GM19043 (cell line): ENCODE results near the gene NTRK1.

ENCODE experiments used
- ATAC-seq: cut with Tn5 transposase; IDR thresholded peaks from one replicate; pipeline ENCODE4 v1.9.1; 2021; ENCODE audit warnings: low read depth; ENCODE audit not compliant: unreplicated experiment

Gene NTRK1

GRCh38 chr1:156836892-156837291 lies 23.8 kb upstream of the NTRK1 start:
- no peak for ATAC-seq

DNA sequence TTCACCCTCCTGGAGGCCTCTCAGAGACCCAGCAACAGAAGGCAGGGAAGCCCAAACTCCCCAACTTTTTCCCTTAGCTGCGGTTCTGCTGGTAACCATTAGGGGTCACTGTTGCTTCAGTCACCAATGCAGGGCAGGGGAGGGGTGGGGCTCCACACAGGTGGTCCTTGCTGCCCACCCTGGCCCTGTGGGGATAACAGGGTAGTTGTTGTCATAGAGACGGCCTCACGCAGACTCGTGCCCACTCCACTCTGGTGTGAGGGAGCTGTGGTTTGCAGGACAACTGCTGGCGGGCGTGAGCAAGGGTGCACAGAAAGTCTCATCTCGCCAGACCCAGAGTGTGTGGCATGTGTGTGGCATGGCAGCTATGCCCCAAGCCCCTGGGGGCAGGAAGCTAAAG lies 21.7 kb upstream of the NTRK1 start:
- no peak for ATAC-seq

GRCh38 chr1:156839426-156840109 lies 21.1 kb upstream of the NTRK1 start:
- no peak for ATAC-seq

- no peak for ATAC-seq
These were observed 20.3 kb upstream of the NTRK1 start for GRCh38 chr1:156840186-156840897.

- no peak for ATAC-seq
These were observed 19.8 kb upstream of the NTRK1 start for GRCh38 chr1:156840898-156841279.

- ATAC-seq: no peak
These were observed 19.3 kb upstream of the NTRK1 start for GRCh38 chr1:156841295-156841855.

DNA sequence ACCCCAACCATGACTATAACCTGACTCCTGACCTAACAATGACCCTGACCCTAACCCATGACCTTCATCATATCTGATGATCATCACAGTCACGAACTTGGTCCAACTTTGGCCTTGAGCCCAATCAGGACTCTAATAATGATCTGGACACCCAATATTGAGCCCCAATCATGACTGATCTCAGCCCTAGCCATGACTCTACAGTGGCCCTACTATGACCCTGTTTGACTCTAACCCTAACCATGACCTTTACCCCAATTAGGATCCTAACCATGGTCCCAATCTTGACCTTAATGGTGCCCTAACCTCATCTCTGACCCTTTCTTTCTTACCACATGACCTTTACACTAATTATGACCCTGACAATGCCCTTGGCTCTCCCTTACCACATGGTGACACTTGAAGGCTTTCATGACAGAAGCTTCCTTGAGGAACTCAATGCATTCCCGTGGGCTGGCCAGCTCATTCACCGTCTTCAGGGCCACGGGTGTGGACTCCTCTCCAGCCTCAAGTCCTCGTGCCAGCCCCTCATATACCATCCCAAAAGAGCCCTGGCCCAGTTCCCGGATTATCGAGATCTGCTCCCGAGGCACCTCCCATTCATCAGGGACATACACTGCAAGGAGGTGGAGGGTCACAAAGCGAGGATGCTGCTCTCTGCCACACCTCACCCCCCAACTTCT lies 17.9 kb upstream of the NTRK1 start:
- no peak for ATAC-seq

DNA sequence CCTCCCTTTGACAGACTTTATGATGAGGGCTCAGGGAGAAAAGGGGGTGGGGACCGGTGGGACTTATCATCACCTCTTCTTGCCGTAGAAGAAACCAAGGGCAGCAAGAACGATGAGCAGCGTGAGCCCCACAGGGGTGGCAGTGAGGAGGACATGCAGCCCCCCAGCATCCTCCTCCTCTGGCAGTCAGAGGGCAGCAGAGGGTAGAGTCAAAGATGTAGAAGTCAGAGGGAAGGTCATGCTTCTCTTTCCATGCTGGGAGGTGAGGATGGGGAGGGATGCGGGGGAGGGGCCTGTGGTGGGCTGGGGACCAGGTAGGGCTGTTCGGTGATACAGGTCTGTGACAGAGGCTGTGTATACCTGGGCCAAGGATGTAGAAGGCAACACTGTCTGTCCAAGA lies 16.6 kb upstream of the NTRK1 start:
- no peak for ATAC-seq

- ATAC-seq: no peak
These were observed 16.0 kb upstream of the NTRK1 start for GRCh38 chr1:156844638-156845037.

GRCh38 chr1:156845055-156845952 lies 15.4 kb upstream of the NTRK1 start:
- ATAC-seq: no peak

GRCh38 chr1:156845953-156846545 lies 14.6 kb upstream of the NTRK1 start:
- ATAC-seq: no peak

DNA sequence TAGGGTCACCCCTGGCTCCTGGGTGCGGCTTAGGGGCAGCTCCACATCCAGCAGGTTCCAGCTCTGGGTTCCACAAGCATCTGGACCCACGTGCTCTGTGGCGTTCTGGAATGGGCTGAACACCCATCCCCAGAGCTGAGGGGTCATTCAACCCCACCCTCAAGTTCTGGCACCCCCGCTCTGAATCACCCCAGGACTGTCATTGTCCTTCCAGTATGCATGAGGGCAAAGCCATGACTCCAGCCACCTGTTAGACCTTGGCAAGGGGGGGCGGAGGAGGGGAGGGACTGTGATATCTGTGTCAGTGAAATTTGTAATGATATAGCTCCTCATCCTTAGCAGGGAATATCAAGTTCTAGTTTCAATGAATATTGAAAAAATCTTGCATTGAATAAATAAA lies 14.0 kb upstream of the NTRK1 start:
- ATAC-seq: no peak

- no peak for ATAC-seq
These were observed 12.8 kb upstream of the NTRK1 start for GRCh38 chr1:156847591-156848460.

GRCh38 chr1:156848461-156849150 lies 12.1 kb upstream of the NTRK1 start:
- ATAC-seq: no peak

DNA sequence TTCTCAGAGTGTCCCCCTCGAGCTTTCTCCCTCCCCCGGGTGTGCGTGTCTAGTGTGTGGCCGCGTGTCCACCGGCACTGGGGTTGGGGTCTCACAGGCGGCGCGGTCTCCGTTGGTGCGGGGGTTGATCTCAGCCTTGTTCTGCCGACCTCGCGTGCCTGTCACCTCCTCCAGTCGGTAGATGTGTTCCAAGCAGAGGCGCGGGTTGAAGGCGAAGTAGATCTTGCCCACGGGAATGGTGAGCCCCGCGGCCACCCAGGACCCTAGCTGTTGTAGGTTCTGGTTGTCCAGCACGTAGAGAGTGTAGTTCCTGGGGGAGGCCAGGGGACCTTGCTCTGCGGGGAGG lies 11.5 kb upstream of the NTRK1 start:
- no peak for ATAC-seq

DNA sequence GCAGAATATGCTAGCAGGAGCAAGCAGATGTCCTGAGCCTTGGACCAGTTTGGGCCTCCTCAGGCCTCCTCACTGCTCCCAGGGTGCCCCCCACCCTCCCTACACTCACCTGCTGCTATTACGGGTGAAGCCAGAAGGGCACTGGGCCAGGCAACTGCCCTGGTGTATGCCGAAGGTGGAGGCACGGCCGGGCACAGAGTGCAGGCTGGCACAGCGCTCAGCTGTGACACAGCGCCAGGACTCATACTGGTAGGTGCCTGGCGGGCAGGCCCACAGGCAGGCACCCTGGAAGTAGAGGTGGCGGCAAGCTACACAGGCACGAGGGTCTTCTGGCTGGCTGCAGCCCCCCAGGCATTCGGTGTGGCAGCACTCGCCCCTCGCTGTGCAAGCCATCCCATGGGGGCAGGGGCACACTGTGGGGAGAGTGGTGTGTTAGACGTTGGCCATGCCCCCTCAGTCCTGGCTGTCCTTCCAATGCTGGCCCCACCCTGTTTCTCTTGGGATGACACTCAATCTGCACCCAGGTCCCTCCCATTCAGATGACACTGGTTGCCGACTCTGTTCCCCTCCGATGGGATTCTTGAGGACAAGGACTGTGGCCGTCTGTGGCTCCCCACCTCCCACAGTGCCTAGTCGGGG lies 8.8 kb upstream of the NTRK1 start:
- no peak for ATAC-seq

DNA sequence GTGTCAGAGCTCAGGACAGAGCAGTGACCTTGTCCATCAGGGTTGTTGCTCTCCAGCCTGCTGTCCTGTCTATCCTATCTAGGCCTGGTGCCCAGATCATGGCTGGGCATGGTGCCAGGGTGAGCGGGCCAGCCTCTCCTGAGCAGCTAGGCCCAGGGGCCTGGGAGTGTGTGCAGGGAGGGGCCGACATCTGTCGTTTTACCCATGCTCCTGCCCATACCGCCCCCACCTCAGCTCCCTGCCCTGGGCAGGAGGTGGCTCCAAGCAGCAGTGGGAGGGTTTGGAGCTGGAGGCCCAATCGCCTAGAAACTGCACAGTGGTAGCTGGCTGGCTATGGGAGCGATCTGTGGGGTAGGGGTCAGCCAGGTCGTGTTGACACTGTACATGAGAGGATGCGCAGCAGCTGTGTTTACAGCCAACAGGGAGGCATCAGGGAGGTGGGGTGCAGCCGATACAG lies 8.2 kb upstream of the NTRK1 start:
- ATAC-seq: no peak

GRCh38 chr1:156853761-156854160 lies 6.9 kb upstream of the NTRK1 start:
- no peak for ATAC-seq
